HFF-Myc (cell line): ENCODE results near the gene REPS2.
A peak's percentile ranks its signal among the peaks of the same experiment; 100 is the strongest.

Experiments used
- DNase-seq: peaks from one replicate; pipeline ENCODE4 v3.0.0-alpha.2; 2011; ENCODE audit warnings: low read depth; ENCODE audit errors: extremely low read depth
- H3K4me3 ChIP-seq: replicated peaks from 2 replicates; pipeline ENCODE4 v1.5.1; 2011; ENCODE audit warnings: low read depth, mild to moderate bottlenecking, control low read depth, low read length
- TF ChIP-seq, protein P1 (sequence below): IDR thresholded peaks from 2 replicates; pipeline ENCODE4 v1.5.1; 2012; ENCODE audit warnings: mild to moderate bottlenecking, low read depth, low read length, control low read depth; ENCODE audit errors: missing control alignments

Gene REPS2

GRCh38 chrX:17021851-17022604 lies 75.6 kb downstream of the REPS2 start:
- DNase-seq, result peak; percentile 76
- TF ChIP-seq, protein P1, sequence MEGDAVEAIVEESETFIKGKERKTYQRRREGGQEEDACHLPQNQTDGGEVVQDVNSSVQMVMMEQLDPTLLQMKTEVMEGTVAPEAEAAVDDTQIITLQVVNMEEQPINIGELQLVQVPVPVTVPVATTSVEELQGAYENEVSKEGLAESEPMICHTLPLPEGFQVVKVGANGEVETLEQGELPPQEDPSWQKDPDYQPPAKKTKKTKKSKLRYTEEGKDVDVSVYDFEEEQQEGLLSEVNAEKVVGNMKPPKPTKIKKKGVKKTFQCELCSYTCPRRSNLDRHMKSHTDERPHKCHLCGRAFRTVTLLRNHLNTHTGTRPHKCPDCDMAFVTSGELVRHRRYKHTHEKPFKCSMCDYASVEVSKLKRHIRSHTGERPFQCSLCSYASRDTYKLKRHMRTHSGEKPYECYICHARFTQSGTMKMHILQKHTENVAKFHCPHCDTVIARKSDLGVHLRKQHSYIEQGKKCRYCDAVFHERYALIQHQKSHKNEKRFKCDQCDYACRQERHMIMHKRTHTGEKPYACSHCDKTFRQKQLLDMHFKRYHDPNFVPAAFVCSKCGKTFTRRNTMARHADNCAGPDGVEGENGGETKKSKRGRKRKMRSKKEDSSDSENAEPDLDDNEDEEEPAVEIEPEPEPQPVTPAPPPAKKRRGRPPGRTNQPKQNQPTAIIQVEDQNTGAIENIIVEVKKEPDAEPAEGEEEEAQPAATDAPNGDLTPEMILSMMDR, result no peak
- H3K4me3 ChIP-seq, result no peak overlapping the region

- TF ChIP-seq, protein P1, result no peak
- no peak overlapping the region for H3K4me3 ChIP-seq
Measured at GRCh38 chrX:17023661-17024060, 77.2 kb downstream of the REPS2 start.

DNA sequence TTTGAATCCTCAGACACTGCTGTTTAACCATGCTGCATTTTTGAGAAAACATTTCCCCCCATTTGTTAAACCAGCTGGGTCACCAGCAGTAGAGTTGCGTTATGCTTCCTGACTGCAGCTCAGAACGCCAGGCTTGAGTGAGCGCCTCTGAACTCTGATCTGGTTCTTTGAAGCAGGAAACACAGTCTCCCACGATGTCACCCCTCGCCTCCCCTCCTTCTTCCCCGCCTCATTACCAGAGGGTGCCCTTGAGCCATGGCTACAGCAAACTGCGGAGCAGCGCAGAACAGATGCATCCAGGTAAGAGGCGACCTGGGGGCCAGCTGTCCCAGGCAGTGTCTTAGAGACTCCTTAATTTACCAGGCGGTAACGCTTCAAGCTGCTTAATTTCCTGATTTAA lies 78.4 kb downstream of the REPS2 start:
- no peak for DNase-seq
- TF ChIP-seq, protein P1, result no peak
- H3K4me3 ChIP-seq, result no peak overlapping the region

More at GRCh38 chrX:17023661-17024060, 77.2 kb downstream of the REPS2 start:
- DNase-seq, result no peak

DNA sequence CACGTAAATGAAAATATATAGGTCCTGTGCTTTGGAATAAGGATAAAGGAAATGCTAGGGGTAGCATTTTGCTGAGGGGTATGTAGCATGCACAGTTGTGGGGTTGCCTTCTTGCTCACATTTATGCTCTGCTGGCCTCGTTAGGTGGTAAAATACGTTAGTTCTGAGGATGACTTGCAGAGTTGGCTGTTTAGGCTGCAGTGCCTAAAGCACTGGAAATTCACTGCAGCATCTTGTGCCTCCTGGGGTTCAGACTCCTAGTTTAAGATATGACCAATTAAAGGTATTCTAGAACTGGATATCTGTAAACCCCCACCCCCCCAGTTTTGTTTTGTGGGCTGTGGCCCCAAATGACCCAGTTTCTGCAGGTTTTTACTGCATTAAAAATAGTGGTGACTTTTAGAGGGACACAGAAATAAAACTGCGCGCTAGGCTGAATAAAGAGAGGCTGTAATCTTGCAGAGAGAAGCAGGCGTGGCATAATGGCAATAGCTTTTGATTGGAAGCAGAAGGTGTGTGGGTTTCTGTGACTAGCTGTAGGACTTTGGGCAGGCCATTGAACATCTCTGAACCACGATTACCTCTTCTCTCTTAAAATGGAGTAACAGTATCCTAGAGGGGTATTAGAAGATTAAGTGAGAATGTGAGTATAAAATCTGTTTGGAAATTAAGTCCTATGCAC lies 79.3 kb downstream of the REPS2 start:
- no peak for DNase-seq
- TF ChIP-seq, protein P1, result no peak
- H3K4me3 ChIP-seq, result no peak overlapping the region

DNA sequence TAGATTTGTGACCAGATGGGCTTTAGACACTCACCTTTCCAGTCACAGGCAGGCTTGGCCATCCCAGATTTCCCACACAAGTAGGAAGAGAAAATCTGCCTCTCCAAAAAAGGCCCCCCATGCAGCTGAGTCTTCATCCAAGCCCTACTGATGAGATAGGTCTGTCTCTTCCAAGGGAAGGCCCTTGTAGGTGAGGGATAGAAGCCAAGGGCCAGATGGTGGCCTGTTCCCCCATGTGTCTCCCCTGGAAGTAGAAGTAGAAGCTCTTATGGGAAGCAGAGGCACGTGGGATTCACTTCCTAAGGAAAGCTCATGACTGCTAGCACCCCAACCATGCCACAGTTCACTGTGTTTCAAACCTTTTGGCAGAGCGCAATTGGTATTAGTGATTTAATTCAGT lies 81.5 kb downstream of the REPS2 start:
- TF ChIP-seq, protein P1, result no peak
- DNase-seq, result no peak
- no peak overlapping the region for H3K4me3 ChIP-seq

DNA sequence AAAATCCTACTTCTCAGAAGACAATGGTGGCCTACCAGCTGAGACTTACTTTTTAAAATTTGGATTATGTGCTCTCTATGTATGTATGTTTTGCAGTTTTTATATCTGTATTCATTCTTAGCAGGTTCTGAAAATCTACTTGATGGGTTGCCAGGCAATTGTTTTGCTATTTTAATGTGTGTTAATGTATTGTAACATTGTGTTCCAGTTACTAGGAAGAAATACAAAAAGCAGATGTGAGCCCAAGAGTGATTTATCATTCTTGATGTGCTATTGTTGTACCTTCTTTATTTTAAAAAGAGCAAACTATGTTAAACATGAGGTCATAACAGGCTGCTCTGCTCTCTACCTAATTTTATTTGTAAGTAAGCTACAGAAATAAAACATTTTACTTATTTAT lies 81.9 kb downstream of the REPS2 start:
- no peak overlapping the region for H3K4me3 ChIP-seq
- TF ChIP-seq, protein P1, result no peak
- DNase-seq, result no peak
